Retinal pigment epithelial cell (primary cell): Measurements from ENCODE around the gene PNKD.
A peak's percentile ranks its signal among the peaks of the same experiment; 100 is the strongest.

Source experiments
- DNase-seq: peaks from one replicate; pipeline ENCODE4 v3.0.0-alpha.2; 2010; ENCODE audit warnings: low read depth
- H3K4me3 ChIP-seq: 2 replicates; pipeline ENCODE4 v1.5.1; 2011; ENCODE audit warnings: mild to moderate bottlenecking, low read length, control low read depth, moderate library complexity
- CTCF ChIP-seq: conservative IDR thresholded peaks from 2 replicates; pipeline ENCODE4 v1.5.1; 2011; ENCODE audit warnings: low read depth, low read length, control low read depth, inconsistent platforms

PNKD gene

DNA sequence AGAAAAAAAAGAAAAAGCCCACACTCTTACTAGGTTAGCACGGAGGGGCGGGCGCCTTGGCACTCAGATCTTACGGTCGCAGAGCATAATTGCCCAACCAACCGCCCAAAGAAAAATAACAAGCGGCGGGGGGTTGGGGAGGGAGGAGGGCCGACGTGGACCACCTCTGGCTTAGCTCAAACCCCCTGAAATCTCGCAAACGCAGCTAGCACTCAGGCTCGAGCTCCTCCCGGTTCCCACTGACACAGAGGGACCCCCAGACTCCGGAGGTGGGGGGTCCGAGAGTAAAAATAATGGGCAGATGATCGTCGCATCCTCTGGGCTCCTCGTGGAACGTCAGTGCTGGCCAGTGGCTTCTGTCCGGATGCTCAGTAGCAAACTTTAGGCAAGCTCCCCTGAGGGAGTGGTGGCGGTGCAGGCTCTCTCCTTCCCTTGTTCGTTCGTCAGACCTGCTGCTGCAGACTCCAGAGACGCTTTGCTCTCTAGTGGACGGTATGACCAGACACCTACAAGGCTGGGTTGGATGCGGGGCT is 98.4 kb downstream of the PNKD start:
- TF ChIP-seq CTCF: no peak
- H3K4me3 ChIP-seq: no peak overlapping the region
- DNase-seq: no peak

DNA sequence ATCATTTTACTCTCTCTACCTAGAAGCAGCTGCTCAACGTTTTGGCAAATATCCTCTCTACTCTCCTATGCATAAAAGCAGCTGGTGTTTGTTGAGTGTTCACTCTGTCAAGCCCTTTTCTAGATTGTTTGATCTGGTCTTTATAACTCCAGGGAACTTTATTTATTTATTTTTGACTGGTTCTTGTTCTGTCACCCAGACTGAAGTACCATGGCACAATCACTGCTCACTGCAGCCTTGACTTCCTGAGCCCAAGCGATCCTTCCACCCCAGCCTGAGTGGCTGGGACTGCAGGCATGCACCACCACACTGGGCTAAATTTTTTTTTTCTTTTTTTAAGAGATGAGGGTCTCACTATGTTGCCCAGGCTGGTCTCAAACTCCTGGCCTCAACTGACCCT is 99.0 kb downstream of the PNKD start:
- DNase-seq: no peak
- no peak for TF ChIP-seq CTCF
- no peak overlapping the region for H3K4me3 ChIP-seq

DNA sequence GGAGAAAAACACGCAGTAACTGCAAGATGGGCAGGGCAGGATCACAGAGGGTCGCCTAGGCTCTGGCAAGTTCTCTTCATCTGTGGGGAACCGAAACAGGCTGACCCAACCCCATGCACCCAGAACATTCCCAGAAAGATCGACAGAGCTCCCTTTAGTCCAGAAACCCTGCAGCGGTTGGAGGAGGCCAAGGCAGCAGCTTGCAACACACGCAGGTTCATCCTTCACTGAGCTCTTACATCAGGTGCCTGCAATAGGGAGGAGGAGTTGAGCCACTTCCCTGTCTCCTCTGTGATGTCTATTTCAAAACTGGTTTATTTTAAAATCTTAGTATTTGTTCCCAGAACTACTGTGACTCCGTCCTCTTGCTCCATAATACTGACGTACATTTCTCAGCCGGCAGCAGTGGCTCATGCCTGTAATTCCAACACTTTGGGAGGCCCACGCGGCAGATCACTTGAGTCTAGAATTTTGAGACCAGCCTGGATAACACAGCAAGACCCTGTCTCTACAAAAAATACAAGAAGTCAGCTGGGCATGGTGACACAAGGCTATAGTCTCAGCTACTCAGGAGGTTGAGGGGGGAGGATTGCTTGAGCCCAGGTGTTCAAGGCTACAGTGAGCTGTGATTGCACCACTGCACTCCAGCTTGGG is 100.2 kb downstream of the PNKD start:
- no peak for DNase-seq
- no peak overlapping the region for H3K4me3 ChIP-seq
- no peak for TF ChIP-seq CTCF

DNA sequence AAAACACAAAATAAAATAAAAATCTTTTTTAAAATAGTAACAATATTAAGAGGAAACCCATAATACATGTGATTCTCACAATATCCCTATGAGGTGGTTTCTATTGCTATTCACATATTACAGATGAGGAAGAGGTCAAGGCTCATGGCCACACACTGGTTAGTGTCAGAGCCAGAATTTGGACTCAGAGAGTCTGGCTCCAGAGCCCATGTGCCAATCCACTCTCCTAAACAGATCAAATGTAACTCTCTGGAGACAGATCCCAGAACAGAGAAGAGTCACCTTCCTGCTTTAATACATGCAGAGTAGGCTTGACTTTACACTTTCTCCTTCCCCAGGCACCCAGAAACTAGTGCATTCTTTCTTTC is 101.6 kb downstream of the PNKD start:
- H3K4me3 ChIP-seq: no peak overlapping the region
- no peak for DNase-seq
- TF ChIP-seq CTCF: no peak

DNA sequence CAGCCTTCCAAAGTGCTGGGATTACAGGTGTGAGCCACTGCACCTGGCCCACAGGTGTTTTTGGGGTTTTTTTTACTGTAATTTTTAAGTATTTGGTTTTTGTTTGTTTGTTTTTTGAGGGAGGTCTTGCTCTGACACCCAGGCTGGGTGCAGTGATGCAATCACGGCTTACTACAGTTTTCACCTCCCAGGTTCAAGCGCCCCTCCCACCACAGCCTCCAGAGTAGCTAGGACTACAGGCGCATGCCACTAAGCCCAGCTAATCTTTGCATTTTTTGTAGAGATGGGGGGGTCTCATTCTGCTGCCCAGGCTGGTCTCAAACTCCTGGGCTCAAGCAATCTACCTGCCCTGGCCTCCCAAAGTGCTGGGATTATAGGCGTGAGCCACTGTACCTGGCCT is 104.5 kb downstream of the PNKD start:
- no peak overlapping the region for H3K4me3 ChIP-seq
- no peak for TF ChIP-seq CTCF
- no peak for DNase-seq

GRCh38 chr2:218375212-218375611 is 104.9 kb downstream of the PNKD start:
- DNase-seq: peak; percentile 76

More at GRCh38 chr2:218375212-218375611, 104.9 kb downstream of the PNKD start:
- H3K4me3 ChIP-seq: no peak overlapping the region
- TF ChIP-seq CTCF: no peak
